NCI-H2196 treated with DMSO at 0.1 percent for 48 hours (cell line): ENCODE data around the gene EGFR.

Source experiments
- DNase-seq: peaks from one replicate; lab custom pipeline; 2025; ENCODE audit not compliant: unreplicated experiment; lab: John Stamatoyannopoulos, UW

The EGFR gene

DNA sequence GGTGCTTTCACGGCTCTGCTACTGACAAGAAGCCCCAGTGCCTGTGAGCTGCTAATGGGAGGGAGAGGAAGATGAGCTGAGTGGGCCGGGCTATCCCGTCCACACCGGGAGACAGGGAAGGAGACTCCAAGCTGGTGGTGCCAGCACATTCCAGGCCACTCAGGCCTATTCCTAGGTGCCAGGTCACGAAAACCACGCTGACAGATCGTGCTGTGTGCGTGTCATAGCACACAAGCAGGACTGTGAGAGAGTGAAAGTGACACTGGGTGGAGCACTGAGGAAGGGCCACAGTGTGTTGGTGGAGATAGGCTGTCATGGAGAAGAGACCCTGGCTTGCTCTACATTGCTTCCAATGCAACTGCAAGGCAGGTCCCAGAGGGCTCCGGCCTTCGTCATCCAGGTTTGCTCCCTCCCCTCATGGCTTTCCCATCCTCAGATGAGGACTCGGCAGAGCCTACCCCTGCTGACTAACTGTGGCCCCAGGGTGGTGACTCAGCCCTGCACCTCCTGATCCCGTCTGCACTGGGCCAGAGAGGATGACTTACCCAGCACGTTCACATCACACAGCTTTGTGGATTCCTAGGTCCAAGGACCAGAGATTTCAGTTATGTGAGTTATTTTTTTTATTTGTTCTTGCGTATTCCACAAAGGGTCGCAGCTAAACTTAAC, 167.3 kb downstream of the EGFR start:
- DNase-seq, result no peak

DNA sequence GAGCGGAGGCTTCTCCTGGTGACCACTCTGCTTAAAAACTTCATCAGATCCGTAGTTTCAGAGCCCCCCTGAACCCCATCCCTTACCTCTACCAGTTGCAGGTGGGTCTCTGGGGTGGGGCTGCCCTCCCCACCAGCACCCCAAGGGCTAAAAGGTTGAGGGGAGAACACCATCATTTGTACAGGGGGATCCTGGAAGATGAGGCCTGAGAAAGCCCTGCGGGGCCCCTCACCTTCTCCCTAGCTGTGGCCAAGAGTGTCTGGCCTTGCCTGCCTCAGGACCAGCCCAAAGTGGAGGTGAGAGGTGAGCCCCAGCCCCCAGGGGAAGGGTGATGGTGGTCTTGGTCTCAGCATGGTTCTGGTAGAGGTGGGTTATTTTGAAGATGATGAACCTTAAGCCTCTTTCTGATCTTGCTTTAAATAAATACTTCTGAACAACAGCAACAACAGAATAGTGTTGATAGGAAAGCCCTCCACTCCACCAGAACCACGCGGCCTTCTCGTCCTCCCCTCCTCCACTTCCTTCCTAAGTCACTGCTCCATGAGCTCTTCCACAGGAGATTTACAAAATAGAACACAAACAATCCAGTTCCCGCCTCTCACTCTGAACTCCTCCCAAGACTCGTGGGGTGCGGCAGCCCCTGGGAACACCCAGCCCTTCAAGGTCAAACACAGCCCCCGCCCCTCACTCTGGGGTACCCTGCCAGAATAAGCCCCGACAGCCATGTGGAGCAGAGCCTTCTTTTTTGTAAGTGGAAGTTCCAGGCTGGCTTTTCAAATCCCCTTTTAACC, 169.1 kb downstream of the EGFR start:
- no peak for DNase-seq

- no peak for DNase-seq
Measured at GRCh38 chr7:55188590-55189138, 169.8 kb downstream of the EGFR start.

GRCh38 chr7:55189146-55189766, 170.4 kb downstream of the EGFR start:
- DNase-seq, result no peak

GRCh38 chr7:55189878-55190436, 171.1 kb downstream of the EGFR start:
- DNase-seq, result no peak

GRCh38 chr7:55190511-55191160, 171.8 kb downstream of the EGFR start:
- no peak for DNase-seq

- no peak for DNase-seq
Measured at GRCh38 chr7:55191161-55191925, 172.5 kb downstream of the EGFR start.

GRCh38 chr7:55191926-55192692, 173.3 kb downstream of the EGFR start:
- DNase-seq, result no peak

GRCh38 chr7:55192723-55193122, 173.9 kb downstream of the EGFR start:
- DNase-seq, result no peak

DNA sequence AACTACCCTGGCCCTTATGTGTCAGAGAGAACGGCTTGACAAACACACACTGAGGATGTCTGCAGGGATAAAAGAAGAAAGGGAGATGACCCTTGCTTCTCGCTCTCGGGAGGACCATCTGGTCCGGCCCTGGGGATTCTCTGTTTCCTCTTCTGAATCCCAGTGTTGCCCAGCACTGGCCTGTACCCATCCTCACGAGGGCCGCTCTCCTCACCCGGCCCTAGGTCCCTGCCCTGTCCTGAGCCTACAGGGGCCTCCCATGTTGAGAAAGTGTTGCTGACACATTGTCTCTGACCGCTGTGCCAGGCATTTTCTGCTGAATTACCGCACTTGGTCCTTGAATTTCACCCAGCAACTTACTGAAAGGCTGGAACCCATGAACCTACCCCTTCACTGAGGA, 174.4 kb downstream of the EGFR start:
- no peak for DNase-seq

DNA sequence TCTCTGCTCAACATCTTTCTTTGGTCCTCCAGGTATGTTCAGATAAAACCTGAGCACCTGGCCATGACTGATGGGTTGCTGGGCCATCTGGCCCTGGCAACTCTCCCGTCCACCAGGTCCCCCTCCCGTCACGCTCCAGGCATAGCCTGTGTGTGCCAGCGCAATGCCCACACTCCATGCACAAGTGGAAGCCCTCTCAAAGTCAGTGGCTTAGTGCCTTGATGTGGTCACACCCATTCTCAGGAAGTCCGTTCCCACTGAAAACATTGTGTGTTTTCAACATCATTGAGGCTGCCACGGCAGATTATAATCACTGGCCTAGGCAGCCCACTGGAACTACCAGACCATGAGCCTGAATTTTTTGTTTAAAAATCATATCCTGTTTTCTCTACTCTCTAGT, 175.7 kb downstream of the EGFR start:
- DNase-seq, result no peak

GRCh38 chr7:55198634-55199392, 180.0 kb downstream of the EGFR start:
- DNase-seq, result no peak

DNA sequence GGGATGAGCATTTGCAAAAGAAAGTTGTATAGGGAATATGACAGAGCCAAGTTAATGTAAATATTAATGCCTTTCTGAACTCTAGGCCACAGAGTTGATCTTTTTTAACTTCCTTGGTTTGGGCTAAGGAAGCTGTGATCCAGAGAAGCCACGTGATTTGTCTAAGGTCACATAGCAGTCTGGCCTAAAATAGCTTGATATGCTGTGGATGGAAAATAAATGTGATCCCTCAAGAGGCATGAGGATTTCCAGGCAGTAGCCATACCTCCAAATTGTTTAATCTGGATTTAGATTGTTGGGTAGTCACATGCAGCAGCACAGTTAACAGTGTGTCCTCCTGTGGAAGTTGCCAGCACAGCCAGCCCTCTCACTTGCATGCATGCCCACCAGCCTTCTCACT, 180.6 kb downstream of the EGFR start:
- DNase-seq, result no peak

- DNase-seq, result no peak
Measured at GRCh38 chr7:55200441-55200840, 181.6 kb downstream of the EGFR start.

DNA sequence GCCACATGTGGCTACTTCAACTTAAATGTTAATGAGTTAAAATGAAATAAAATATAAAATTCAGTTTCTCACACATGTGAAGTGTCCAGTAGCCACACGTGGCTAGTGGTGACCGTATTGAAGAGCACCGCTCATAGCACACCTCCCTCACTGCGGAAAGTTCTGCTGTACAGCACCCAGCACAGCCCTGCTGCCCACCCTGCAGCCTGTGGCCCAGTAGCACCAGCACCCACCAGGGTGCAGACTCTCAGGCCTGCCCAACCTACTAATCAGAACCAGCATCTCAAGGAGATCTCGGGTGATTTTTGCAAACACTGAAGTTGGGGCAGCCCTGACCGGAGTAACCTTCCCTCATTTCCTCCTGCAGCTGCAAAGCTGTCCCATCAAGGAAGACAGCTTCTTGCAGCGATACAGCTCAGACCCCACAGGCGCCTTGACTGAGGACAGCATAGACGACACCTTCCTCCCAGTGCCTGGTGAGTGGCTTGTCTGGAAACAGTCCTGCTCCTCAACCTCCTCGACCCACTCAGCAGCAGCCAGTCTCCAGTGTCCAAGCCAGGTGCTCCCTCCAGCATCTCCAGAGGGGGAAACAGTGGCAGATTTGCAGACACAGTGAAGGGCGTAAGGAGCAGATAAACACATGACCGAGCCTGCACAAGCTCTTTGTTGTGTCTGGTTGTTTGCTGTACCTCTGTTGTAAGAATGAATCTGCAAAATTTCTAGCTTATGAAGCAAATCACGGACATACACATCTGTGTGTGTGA, 183.5 kb downstream of the EGFR start:
- no peak for DNase-seq

GRCh38 chr7:55203300-55203699, 184.5 kb downstream of the EGFR start:
- DNase-seq, result no peak

GRCh38 chr7:55205124-55205955, 186.5 kb downstream of the EGFR start:
- DNase-seq, result no peak
